GM21528 (cell line): Measurements from ENCODE around the gene BHLHE23.

Experiments
- ATAC-seq: cut with Tn5 transposase; IDR thresholded peaks from one replicate; pipeline ENCODE4 v1.9.1; 2021; ENCODE audit warnings: mild to moderate bottlenecking, moderate library complexity; ENCODE audit not compliant: unreplicated experiment, low FRiP score

The BHLHE23 gene

GRCh38 chr20:62976886-62977285 is 29.9 kb downstream of the BHLHE23 start:
- ATAC-seq, result no peak

DNA sequence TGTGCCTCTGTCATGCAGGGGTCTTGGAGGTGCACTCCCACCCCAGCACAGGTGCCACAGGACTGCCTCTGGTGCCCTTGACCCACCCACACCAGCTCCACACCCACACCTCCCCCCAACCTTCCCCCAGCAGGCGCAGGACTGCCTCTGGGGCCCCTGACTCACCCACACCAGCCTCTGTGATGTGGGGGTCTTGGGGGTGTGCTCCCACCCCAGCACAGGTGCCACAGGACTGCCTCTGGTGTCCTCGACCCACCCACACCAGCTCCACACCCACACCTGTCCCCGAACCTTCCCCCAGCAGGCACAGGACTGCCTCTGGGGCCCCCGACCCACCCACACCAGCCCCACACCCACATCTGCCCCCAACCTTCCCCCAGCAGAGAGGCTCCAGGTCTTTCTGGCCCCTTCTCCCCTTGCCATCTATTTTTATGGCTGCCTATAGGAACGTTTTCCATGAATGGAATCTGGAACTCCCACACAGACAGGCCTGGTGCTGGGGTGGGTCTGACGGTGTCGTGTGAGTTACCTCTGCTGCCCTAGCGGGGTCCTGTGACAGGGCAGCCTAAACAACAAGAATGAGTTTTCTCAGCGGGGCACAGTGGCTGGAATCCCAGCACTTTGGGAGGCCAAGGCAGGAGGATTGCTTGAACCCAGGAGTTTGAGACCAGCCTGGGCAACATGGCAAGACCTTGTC is 30.8 kb downstream of the BHLHE23 start:
- no peak for ATAC-seq

DNA sequence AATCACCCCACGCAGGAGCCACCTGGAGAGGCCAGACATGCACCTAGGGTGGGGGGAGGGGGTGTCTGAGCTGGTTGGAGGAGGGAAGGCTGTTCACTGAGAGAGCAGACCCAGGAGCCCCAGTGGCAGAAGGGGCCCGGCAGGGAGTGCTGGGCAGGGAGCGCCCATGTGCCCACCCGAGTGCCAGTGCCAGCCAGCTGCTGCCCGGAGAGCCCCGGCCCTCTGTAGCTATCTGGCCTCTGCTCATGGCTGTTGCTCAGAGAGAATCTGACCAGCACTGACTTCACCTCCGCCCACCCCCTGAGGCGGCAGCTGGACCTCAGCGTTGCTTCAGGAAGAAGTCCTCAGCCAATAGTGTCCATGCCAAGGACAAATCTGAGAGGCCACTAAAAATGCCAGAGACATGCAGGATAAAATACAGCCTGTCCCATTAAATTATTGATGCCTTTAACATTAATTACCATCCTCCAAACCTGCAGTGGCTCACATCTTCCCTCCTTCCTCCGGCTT is 31.5 kb downstream of the BHLHE23 start:
- no peak for ATAC-seq

GRCh38 chr20:62972845-62973745 is 33.7 kb downstream of the BHLHE23 start:
- no peak for ATAC-seq

DNA sequence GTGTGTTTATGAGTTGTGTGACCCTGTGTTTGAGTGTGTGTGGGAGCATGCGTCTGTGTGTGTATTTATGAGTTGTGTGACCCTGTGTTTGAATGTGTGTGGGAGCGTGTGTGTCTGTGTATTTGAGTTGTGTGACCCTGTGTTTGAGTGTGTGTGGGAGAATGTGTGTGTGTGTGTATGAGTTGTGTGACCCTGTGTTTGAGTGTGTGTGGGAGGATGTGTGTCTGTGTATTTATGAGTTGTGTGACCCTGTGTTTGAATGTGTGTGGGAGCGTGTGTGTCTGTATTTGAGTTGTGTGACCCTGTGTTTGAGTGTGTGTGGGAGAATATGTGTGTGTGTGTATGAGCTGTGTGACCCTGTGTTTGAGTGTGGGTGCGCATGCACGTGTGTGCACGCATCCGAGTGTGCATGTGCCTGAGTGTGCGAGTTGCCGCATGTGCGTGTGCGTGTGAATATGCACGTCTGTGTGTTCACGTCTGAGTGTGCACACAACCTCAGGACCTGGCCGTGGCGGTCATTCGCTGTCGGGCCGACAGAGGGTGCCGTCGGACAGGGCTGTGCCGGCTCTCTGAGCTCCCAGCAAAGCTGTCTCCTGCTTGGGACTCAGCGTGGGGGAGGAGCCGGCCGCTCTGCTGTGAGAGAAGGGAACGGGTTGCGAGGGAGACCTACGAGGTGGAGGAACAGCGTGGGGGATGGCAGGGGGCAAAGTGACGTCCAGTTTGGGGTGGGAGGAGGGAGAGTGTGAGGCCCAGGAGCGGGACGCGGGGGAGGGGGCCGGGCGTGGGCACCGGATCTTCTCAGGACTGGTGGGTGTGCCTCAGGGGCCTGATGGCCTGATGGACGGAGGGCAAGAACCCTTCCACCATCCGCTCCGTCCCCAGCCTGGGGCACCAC is 34.6 kb downstream of the BHLHE23 start:
- ATAC-seq, result no peak

- ATAC-seq, result no peak
These were observed 35.4 kb downstream of the BHLHE23 start for GRCh38 chr20:62971211-62971949.

- no peak for ATAC-seq
These were observed 36.2 kb downstream of the BHLHE23 start for GRCh38 chr20:62970307-62971210.

GRCh38 chr20:62969939-62970306 is 36.8 kb downstream of the BHLHE23 start:
- ATAC-seq, result no peak

DNA sequence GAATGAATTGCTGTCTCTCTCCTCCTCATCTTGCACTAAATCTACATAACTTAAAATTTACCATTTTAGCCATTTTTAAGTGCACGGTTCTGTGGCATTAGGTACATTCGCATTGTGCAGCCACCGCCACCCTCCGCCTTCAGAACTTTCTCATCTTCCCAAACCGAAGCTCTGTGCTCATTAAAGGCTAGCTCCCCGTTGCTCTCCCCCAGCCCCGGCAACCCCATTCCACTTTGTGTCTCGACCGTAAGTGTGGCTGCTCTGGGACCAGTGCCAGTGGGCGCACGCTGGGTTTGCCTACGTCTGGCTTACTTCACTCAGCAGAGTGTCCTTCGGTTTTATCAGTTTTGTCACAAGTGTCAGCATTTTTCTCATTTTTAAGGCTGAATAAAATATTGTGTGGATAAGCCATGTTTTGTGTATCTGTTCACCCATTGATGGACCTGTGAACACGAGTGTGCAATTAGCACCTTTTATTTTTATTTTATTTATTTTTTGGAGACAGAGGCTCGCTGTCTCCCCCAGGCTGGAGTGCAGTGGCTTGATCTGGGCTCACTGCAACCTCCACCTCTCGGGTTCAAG is 37.5 kb downstream of the BHLHE23 start:
- no peak for ATAC-seq

- ATAC-seq, result no peak
These were observed 38.2 kb downstream of the BHLHE23 start for GRCh38 chr20:62968378-62969178.

DNA sequence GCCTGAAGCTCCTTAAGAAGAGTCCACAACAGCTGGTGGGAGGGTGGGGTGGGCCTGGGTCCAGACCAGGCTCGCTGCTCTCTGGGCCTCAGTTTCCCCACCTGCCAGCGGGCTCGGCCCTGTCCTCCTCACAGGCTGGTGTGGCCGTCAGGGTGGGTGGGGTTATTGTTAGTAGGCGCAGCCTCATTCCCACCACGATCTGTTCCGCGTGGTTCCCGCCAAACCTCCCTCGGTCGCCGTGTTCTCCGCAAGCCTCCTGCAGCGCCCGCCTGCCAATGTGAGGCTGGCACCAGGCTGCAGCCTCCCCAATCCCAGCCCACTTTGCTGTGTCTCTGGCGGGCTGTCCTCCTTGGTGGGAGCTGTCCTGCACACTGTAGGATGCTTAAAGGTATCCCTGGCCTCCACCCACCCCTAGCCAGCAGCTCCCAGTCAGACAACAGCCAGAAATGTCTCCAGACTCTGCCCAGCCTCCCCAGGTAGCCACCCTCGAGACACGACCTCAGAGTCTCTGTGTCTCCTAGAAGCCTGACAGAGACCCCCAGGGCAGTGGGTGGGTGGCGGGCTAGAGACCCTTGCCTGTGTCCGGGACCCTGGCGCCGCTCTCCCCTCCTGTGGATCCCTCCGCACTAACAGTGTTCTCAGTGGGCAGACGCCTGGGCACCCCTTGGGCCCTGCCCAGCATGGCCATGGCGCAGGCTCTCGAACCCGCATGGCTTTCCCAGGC is 39.0 kb downstream of the BHLHE23 start:
- no peak for ATAC-seq

GRCh38 chr20:62967149-62967501 is 39.6 kb downstream of the BHLHE23 start:
- no peak for ATAC-seq

- no peak for ATAC-seq
These were observed 40.3 kb downstream of the BHLHE23 start for GRCh38 chr20:62966212-62967148.

DNA sequence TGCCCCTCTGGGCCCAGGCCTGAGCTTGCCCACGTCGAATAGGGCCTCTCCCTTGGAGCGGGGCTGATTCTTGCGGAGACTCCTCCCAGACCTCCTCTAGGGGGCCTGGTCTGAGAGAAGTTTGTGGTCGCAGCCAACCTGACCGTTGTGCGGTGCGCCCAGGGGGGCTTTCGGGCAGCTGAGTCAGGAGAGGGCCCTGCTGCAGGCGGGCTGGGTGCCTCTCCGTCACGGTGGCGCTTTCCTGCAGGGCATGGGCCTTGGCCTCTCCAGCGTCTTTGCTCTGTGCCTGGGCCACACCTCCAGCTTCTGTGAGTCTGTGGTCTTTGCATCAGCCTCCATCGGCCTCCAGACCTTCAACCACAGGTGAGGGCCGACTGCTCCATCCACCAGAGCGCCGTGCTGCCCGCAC is 41.4 kb downstream of the BHLHE23 start:
- ATAC-seq, result no peak

DNA sequence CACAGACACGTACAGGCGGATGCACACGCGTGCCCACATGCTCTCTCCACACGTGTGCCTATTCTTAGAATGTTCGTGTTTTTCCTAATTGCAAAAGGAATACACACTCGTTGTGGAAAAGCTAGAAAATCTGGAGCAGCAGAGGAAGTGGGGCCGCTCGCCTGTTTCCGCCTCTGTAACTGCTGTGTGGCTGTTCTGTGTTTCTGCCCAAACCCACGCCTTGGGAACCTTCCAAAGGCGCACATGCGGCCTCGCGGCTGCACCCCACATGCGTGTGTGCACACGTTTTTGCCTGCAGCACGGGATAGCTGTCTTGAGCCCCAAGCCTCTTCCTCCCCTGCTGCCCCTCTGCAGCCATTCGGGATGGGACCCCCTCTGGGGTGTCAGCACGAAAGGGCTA is 42.1 kb downstream of the BHLHE23 start:
- ATAC-seq, result no peak
